ENCODE results near the gene LUC7L3.
"Not testable (repeated sequence)": the region's sequence is repeated elsewhere in the genome, so short reads cannot be mapped to it uniquely, and the experiment has no call there.

LUC7L3 gene

GRCh38 chr17:50803676-50804075, 84.3 kb downstream of the LUC7L3 start:
- no peak for TF ChIP-seq CTCF (IDR thresholded peaks at IDR 0.05; ENCODE audit: control extremely low read depth, extremely low read depth, low read depth, missing control alignments)
- ChIA-PET CTCF (interaction anchor here (0.7 to 1.1 kb wide), 3 partner anchors 13 to 20 kb away, joined by 3 to 5 read pairs (median 4); no protein-coding TSS in a partner anchor), POLR2A (interaction anchor here (0.6 kb wide), 1 partner anchor 26 kb away, joined by 3 read pairs; no protein-coding TSS in a partner anchor)
- no peak for DNase-seq (ENCODE audit: extremely low spot score)

- POLR2A ChIA-PET; DNase-seq (ENCODE audit: extremely low spot score): not testable (repeated sequence)
- CTCF ChIA-PET, result interaction anchor here (1.2 to 2.7 kb wide), 5 partner anchors 9 to 37 kb away, joined by 3 to 14 read pairs (median 4); no protein-coding TSS in a partner anchor
These were observed 85.5 kb downstream of the LUC7L3 start for GRCh38 chr17:50804749-50805475.

GRCh38 chr17:50805486-50805885, 86.1 kb downstream of the LUC7L3 start:
- DNase-seq (ENCODE audit: extremely low spot score), result no peak
- TF ChIP-seq CTCF (IDR thresholded peaks at IDR 0.05; ENCODE audit: control extremely low read depth, extremely low read depth, low read depth, missing control alignments), result no peak
- ChIA-PET CTCF (interaction anchor here (1.0 to 2.7 kb wide), 6 partner anchors 9 to 37 kb away, joined by 3 to 14 read pairs (median 4); no protein-coding TSS in a partner anchor), POLR2A (no interaction called here)
